IPS DF 6.9 (cell line): ENCODE data around the gene MLST8.
"Not testable (repeated sequence)": the region's sequence is repeated elsewhere in the genome, so short reads cannot be mapped to it uniquely, and the experiment has no call there.

ENCODE experiments used
- DNase-seq: peaks from one replicate; pipeline ENCODE4 v3.0.0-alpha.2; 2013; ENCODE audit warnings: low read depth, low spot score
- H3K27ac ChIP-seq: one replicate; pipeline ENCODE4 v1.5.1; 2013; ENCODE audit warnings: low read length, control low read depth
- H3K27me3 ChIP-seq: 2 replicates; pipeline ENCODE4 v1.6.1; 2013; ENCODE audit warnings: mild to moderate bottlenecking, low read length; ENCODE audit not compliant: control insufficient read depth, insufficient read depth
- H3K36me3 ChIP-seq: 2 replicates; pipeline ENCODE4 v1.6.1; 2013; ENCODE audit warnings: low read length; ENCODE audit not compliant: control insufficient read depth, insufficient read depth
- H3K4me1 ChIP-seq: 2 replicates; pipeline ENCODE4 v1.6.1; 2013; ENCODE audit warnings: low read length; ENCODE audit not compliant: control insufficient read depth, insufficient read depth
- H3K4me3 ChIP-seq: 2 replicates; pipeline ENCODE4 v1.5.1; 2013; ENCODE audit warnings: mild to moderate bottlenecking, low read length
- H3K9me3 ChIP-seq: 2 replicates; pipeline ENCODE4 v1.6.1; 2013; ENCODE audit warnings: low read length, inconsistent platforms; ENCODE audit not compliant: control insufficient read depth, insufficient read depth
- WGBS: extraction: QIAGEN DNeasy Blood & Tissue Kit; methylation state at CpG from one replicate; pipeline ENCODE4 v1.1.7; 2013; ENCODE audit warnings: mixed read lengths, missing lambda C conversion rate; ENCODE audit not compliant: insufficient read length, insufficient coverage; 5-methylcytosine and 5-hydroxymethylcytosine counted together

The MLST8 gene

DNA sequence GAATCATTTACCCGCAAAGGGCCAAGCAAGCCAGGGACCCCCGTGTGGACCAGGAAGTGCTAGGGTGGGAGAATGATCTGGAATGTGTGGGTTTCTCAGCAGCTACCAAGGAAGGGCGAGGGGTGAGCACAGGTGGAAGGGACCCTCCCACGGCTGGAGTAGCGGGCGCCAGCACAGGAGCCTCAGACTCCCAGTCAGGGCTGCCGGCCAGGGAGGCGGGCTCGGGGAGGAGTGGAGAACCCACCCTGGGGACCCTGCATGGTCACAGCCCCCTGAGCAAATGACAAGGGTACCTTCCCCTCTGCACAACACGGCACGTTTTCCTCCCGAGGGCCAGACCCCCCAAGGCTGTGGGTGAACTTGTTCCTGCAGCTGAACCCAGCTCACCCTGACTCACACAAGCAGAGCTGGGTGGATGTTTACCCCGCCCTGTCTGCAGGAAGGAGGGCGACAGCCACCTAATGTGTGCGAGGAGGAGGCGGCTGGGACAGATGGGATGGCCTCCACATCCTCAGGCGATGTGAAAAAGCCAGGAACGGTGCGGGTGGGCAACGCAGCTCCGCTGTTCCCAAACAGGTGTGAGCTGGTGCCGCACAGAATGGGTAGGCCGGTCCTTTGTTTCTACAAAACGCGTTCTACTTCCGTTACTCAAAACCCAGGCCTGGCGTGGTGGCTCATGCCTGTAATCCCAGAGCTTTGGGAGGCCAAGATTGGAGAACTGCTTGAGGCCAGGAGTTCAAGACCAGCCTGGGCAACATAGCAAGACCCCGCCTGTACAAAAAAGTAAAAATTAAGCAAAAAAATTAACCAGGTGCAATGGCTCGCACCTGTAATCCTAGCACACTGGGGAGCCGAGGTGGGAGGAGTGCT is 39.9 kb downstream of the MLST8 start:
- Histone ChIP-seq H3K27me3 (no peaks in the 10 kb centered on the region), H3K9me3 (no peaks in the 10 kb centered on the region), H3K4me3 (no peak overlapping the region), H3K36me3 (peaks cover 27% of the 10 kb centered on the region), H3K27ac (no peak overlapping the region), H3K4me1 (no peaks in the 10 kb centered on the region)
- WGBS, result no CpG with 5 or more reads among the region's 30 CpGs
- no peak for DNase-seq

DNA sequence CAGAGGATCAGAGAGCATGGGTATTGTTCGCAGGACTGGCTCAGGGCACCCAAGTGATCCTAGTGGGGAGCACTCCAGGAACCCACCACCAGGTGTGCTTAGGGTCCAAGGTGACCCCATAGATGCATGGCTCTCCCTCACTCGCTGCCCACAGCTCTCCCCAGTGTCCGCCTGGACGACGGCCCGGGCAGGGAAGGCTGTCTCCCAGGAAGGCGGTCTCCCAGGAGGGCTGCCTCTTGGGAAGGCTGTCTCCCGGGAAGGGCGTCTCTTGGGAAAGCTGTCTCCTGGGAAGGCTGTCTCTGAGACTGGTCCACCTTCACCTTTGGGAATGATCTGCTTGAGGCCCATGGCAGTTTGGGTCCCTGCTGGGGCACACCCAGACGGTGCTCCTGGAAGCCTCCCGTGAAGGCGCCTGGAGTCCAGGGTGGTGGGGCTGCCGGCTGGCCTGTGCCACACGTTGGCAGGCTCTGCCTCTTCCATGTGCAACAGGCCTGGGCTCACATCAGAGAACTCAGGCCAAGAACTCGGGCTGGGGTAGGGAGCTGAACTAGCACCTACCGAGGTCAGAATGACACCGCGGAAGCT is 41.1 kb downstream of the MLST8 start:
- H3K9me3 ChIP-seq, result no peaks in the 10 kb centered on the region
- WGBS, result no CpG with 5 or more reads among the region's 18 CpGs
- H3K4me3 ChIP-seq, result no peak overlapping the region
- peaks cover 27% of the 10 kb centered on the region for H3K36me3 ChIP-seq
- no peak for DNase-seq
- H3K27ac ChIP-seq, result no peak overlapping the region
- no peaks in the 10 kb centered on the region for H3K27me3 ChIP-seq
- no peaks in the 10 kb centered on the region for H3K4me1 ChIP-seq

DNA sequence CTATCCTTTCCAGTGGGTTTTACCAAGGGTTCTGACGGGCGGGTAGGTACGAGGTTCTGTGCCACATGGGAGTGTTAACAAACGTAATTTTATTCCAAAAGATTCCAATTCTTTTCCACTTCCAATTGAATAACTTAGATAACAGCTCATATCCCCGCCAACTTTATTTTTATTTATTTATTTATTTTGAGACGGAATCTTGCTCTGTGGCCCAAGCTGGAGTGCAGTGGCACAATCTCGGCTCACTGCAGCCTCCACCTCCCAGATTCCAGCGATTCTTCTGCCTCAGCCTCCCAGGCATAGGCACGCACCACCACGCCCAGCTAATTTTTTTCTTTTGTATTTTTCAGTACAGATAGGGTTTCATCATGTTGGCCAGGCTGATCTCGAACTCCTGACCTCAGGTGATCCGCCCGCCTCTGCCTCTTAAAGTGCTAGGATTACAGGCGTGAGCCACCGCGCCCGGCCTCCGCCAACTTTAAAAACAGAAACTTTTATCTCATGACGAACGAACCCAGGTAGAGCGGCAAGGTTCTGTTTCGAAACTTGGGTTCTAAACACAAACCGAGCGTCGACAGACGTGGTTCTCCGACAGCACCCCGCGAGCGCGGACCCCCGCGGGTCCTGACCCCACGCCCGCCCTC is 45.5 kb downstream of the MLST8 start:
- Histone ChIP-seq H3K9me3 (no peaks in the 10 kb centered on the region), H3K27ac (no peak overlapping the region), H3K4me1 (no peaks in the 10 kb centered on the region), H3K27me3 (no peaks in the 10 kb centered on the region), H3K4me3 (peak overlapping the region; percentile 94), H3K36me3 (peaks cover 19% of the 10 kb centered on the region; the same call in 1 of the 2 replicates)
- WGBS, result no CpG with 5 or more reads among the region's 35 CpGs
- DNase-seq, result no peak

DNA sequence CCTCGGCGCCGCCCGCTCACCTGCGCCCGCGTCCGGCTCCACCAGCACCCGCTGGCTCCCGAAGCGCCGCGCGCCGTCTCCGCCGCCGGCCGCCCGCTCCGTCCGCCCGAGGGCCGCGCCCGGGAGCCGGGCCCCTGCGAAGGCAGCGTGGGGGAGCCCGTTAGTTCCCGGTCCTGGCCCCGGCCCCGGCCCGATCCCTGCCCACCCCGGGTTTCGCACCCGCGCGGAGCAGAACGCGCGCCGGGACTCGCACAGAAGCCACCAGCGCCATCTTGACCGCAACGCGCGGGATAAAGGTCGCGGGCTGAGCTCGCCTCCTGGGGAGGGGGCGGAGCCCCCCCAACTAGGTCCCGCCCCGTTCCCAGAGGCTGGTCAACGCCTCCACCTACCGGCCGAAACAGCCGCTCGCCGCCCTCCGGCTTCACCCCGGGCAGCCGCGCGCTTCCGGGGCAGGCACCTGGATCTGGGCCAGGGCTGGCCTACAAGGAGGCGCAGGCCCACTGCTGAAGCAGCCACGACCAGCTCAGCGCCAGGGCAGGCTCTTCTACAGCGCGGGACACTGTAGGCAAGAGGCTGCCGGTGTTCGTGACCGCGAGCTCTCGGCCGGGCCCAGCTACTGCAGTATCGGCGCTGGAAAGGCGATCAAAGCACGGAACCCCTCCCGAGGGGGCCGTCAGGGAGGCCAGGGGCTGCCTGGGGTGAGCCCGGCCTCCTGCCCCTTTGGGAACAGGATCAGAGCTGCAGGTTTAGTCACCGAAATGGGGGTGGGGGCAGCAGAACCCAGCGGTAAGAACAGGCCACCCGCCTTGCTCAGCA is 46.2 kb downstream of the MLST8 start, which contains the start of gene ECI1:
Gene ECI1 (minus strand): TSS at position 292 of the 816 bp plus-strand sequence. CDS start 21 bp downstream, at position 271.
- Histone ChIP-seq H3K4me3 (peak within 1 kb of the TSS; percentile 94), H3K4me1 (no peaks in the 10 kb centered on the region), H3K27ac (no peak within 1 kb of the TSS), H3K27me3 (no peaks in the 10 kb centered on the region), H3K36me3 (peaks cover 19% of the 10 kb centered on the region), H3K9me3 (no peaks in the 10 kb centered on the region)
- WGBS, result no CpG with 5 or more reads among the region's 88 CpGs
- DNase-seq, result peak; percentile 75

DNA sequence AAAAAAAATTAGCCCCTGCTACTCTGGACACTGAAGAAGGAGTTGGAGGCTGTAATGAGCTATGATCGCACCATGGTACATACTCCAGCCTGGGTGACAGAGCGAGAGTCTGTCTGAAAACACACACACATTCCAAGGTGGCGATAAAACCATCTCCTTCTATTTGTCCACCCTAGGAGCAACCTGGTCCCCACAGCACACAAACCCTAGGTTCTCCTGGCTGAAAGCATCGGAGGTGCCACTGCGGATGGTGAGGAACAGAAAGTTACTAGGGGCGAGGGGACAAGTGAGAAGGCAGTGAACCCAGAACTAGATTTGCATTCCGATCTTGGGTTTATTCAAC is 47.5 kb downstream of the MLST8 start:
- Histone ChIP-seq H3K4me3 (no peak overlapping the region), H3K27me3 (no peaks in the 10 kb centered on the region), H3K36me3 (peaks cover 30% of the 10 kb centered on the region), H3K27ac (no peak overlapping the region), H3K9me3 (no peaks in the 10 kb centered on the region), H3K4me1 (no peaks in the 10 kb centered on the region)
- no CpG with 5 or more reads among the region's 7 CpGs for WGBS
- no peak for DNase-seq

DNA sequence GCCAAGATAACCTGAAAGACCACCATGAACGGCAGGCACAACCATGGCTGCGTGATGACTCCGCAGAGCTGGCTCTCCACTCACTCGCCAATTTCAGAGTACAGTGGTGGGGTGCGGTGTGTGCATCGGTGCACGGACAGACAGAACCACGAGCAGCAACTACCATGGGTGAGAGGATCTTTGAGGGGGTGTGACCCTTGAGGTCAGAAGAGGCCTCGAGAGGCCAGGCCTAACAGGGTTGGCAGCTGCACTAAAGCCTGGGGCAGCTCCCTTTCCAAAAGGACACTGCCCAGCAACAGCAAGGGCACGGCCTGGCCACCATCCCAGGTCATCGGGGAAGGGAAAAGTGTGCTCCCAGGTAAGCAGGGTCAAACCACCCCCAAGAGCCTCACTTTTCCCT is 48.0 kb downstream of the MLST8 start:
- Histone ChIP-seq H3K27ac (no peak overlapping the region), H3K4me3 (no peak overlapping the region), H3K36me3 (peaks cover 31% of the 10 kb centered on the region), H3K27me3 (no peaks in the 10 kb centered on the region), H3K4me1 (no peaks in the 10 kb centered on the region), H3K9me3 (no peaks in the 10 kb centered on the region)
- no peak for DNase-seq
- no CpG with 5 or more reads among the region's 11 CpGs for WGBS

DNA sequence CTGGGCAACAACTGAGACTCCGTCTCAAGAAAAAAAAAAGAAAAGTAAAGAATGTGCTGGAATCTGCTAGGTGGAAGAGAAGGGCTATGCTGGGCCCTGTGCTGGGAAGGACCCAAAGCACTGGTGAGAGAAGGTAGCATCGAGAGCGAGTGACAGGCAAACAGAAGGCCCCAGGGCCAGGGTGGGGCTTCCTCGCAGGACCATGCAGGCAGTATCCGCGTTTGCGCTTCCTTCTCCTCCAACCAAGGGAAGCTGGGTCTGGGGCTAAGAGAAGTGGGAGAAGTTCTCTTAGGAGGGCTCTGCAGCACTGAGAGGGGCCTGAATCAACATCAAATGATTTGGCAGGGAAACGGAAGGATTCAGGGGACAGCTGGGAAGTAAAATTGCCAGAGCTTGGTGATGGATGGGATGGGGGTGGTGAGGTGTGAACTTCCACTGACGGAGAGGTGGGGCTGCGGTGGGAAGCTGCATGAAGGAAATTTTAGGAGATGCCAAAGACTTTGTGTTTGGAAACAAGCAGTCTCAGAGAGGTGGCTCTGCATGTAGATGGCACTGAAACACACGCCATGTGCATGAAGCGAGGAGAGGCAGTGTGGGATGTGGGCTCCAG is 51.4 kb downstream of the MLST8 start:
- DNase-seq, result no peak
- H3K9me3 ChIP-seq, result no peaks in the 10 kb centered on the region
- WGBS, result no CpG with 5 or more reads among the region's 12 CpGs
- peaks cover 36% of the 10 kb centered on the region for H3K36me3 ChIP-seq
- H3K4me1 ChIP-seq, result no peaks in the 10 kb centered on the region
- H3K27ac ChIP-seq, result no peak overlapping the region
- no peak overlapping the region for H3K4me3 ChIP-seq
- no peaks in the 10 kb centered on the region for H3K27me3 ChIP-seq

DNA sequence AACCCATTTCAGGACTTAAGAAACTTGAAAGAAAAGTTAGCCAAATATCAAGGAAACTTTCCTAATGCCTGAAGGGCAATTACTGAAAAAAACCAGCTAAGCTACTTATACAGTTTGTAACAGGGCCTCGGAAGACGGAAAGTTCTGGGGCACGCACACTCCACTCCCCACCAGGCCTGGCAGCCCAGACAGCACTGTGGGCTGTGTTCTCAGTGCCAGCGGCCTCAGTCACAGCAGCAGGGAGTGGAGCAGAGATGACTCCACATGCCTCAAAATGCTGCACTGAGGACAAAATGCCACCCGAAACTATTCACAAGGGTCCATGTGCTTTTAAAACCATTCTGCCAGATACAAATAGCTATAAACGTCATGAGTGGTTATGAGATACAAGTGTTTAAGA is 52.5 kb downstream of the MLST8 start:
- no peak for DNase-seq
- peaks cover 45% of the 10 kb centered on the region for H3K36me3 ChIP-seq
- H3K4me1 ChIP-seq, result no peaks in the 10 kb centered on the region
- H3K27me3 ChIP-seq, result no peaks in the 10 kb centered on the region
- no CpG with 5 or more reads among the region's 6 CpGs for WGBS
- H3K27ac ChIP-seq, result no peak overlapping the region
- no peaks in the 10 kb centered on the region for H3K9me3 ChIP-seq
- no peak overlapping the region for H3K4me3 ChIP-seq

DNA sequence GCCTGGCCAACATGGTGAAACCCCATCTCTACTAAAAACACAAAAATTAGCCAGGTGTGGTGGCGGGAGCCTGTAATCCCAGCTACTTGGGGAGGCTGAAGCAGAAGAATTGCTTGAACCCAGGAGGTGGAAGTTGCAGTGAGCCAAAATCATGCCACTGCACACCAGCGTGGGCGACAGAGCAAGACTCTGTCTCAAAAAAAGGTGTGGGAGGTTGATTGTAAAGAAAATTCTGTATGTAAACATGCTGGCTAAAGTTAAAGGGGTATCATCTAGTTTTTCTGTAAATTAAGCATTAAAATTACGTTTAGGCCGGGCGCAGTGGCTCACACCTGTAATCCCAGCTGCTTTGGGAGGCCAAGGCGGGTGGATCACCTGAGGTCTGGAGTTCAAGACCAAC is 53.3 kb downstream of the MLST8 start:
- H3K4me3 ChIP-seq, H3K4me1 ChIP-seq, H3K27ac ChIP-seq, H3K9me3 ChIP-seq, H3K27me3 ChIP-seq, DNase-seq: not testable (repeated sequence)
- peaks cover 49% of the 10 kb centered on the region for H3K36me3 ChIP-seq
- WGBS, result no CpG with 5 or more reads among the region's 7 CpGs
